Amniotic stem cell (primary cell): ENCODE results near the gene TMSB10.
"Not testable (repeated sequence)": the region's sequence is repeated elsewhere in the genome, so short reads cannot be mapped to it uniquely, and the experiment has no call there.

Experiments
- DNase-seq: peaks from one replicate; lab custom pipeline; 2025; lab: John Stamatoyannopoulos, UW

TMSB10 gene

DNA sequence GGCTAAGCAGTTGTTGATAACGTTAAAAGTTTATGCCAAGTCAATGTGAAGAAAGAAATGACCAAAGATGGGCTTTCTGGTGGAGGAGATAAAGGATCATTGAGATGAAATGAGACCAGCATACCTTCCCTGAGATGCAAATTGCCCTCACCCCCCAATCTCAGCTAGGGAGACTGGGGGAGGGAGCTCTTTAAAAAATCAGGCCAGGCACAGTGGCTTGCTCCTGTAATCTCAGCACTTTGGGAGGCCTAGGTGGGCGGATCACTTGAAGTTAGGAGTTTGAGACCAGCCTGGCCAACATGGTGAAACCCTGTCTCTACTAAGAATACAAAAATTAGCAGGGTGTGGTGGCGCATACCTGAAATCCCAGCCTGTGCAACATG, 34.6 kb downstream of the TMSB10 start:
- DNase-seq, result no peak

DNA sequence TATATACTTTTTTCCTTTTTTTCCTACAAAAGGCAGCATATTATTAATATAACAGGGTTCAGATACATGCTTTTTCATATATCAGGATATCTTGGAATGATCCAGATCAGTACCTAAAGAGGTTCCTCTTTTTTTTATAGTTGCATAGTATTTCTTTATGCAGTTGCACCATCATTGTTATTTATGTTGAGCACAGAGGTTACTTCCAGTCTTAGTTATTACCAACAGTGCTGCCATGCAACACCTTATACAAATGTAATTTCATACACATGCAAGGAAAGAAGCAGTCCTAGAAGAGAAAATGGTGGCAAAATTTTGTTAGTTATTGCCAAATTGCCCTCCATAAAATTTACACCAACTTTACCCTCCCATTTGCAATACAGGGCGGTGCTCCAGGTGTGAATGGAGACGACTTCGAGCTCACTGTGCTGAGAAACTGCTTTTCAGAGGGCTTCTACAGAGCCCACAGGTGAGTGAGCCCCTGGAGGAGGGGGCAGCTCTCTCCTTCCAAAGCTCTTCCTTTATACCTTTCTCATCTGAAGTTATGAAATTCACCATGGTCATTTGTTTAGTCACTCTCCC, 35.5 kb downstream of the TMSB10 start:
- DNase-seq, result no peak

DNA sequence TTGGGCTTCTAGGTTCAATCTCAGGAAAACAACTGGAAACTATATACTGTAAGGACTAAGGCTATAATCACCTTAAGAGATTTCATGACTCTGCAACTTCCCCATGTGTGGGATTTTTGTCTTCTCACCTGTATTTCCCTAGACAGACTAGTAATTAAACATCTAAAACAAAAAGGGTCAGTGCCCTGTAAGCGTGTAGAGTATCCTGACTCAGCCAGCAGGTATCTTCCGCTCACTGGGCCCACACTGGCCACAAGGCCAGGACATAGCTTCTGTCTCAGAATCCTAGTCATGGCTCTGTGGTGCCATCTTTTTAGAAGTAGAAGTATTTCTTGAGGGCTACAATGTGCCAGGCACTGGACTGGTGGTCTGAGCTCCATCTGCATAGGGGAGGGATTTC, 36.7 kb downstream of the TMSB10 start:
- no peak for DNase-seq

DNA sequence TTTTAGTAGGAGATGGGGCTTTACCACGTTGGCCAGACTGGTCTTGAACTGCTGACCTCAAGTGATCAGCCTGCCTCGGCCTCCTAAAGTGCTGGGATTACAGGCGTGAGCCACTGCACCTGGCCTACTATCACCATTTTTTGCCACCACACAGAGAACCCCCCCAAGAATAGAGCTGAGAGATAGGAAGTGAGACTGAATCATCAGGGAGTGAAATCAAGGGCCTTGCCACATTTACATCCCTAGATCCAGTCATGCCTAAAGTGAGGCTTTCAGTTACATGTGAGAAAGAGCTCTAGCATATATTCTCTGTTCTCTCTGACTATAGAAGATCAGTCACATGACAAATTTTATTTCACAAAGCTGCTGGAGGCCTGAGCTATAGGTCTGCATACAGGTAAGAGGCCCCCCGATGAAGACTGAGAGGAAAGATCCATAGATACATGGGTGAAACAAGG, 37.5 kb downstream of the TMSB10 start:
- DNase-seq, result no peak

DNA sequence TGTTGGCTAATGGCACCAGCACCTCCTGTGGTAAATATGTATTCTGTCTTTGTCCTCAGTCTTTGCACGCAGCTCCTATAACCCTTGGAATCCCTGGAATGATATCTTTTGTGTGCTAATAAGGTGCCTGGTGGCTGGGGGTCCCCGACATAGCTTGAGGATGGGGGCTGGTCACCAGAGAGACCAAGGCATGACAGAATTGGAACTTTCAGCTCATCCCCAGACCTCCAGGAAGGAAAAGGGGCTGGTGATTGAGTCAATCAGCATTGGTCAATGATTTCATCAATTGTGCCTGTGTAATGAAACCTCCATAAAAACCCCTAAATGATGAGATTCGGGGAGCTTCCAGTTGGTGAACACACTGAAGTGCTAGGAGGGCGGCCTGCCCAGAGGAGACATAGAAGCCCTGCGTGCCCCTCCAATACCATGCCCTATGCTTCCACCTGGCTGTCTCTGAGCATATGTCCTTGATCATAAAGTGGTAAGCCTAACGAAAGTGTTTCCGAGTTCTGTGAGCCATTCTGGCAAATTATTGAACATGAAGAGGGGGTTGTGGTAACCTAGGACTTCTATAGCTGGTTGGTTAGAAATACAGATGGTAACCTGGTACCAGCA, 38.9 kb downstream of the TMSB10 start:
- DNase-seq, result no peak

DNA sequence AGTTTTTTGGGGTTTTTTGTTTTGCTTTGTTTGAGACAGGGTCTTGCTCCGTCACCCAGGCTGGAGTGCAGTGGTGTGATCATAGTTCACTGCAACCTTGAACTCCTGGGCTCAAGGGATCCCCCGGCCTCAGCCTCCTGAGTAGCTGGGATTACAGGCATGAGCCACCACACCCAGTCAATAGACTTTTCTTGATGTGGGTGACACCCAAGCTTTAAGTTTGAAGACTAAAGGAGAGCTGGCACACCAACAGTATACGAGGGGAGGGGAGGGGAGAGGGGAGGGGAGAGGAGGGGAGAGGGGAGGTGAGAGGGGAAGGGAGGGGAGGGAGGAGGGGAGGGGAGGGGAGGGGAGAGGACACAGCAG, 40.4 kb downstream of the TMSB10 start:
- not testable (repeated sequence) for DNase-seq

DNA sequence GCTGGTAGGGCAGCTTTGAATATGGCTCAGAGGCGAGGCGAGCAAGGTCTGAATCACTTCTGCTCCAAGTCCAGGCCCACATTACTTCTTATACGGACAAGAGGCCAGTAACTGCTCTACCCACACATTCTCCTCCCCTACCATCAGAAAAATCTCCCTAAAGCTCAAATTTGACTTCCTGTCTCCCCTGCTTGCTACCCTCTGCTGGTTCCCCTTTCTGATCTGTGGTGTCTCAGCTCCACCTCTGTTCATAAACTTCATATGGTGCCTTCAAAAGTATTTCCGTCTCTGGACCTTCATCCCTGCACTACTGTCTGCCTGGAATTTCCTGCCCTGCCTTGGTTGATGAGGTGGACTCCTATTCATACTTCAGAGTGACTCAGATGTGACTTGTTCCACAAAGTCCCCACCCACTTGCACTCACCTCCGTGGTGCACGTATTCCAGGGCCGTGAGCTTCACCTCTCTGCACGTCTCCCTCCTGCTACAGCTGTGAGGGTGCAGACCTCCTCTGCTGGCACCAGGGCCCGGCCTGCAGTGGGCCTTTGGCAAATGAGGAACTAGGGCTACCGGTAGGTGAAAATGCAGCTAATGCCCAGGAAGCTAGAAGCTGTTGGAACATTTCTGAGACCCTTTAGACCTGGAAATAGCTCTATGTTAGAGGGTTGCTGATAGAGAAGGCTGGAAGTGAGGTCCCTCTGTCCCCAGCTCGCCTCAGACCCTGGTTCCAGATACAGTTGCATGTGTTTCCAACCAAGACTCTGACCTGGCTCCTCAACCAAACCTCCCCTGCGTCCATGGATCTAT, 41.0 kb downstream of the TMSB10 start:
- peak; percentile 67 for DNase-seq

DNA sequence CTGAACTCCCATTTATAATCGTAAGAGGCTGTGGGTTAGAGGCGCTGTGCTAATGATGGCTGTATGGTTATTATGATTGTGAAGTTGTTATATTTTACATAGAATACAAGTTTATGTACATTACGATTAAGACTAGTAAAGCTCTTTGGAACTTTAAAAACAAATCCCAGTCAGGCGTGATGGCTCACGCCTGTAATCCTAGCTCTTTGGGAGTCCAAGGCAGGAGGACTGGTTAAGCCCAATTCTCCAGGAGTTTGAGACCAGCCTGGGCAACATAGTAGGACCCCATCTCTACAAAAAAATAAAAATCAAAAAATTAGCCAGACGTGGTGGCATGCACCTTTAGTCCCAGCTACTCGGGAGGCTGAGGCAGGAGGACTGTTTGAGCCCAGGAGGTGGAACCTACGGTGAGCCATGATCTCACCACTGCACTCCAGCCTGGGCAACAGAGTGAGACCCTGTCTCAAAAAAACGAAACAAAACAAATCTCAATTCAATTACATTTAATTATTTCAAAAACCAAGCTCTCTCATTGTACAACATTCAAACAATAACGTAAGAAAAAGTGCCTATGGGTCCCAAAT, 41.6 kb downstream of the TMSB10 start:
- no peak for DNase-seq

DNA sequence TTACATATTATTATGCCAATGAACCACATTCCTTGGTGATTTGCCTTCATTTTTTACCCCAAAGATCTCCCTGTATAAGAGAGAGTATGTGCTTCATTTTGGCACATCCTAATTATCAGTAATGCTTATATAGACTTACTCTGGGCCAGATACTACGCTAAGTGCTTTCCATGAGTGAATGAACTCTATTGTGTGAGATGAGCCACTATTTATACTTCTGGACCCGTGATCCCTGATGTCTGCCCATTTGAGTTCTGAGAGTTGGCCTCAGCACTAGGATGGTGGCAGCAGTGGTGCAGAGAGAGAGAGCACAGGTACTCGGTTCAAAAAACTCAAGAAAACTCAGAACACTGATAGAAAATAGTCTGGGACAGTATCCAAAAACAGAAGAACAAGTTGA, 48.1 kb downstream of the TMSB10 start:
- DNase-seq, result no peak

DNA sequence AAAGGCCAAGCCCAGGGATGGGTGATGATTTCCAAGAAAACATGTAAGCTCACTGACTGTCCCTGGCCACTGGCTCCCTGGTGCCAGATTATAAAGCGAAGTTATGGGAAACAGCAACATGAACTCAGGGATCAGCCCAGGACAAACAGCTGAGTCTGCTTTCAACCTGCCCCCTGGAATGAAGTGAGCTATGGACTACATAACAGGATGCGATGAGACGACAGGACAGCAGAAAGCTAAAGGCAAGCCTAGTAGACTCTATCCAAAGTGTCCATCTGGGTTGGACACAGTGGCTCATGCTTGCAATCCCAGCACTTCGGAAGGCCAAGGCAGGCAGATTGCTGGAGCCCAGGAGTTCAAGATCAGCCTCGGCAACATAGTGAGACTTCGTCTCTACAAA, 48.9 kb downstream of the TMSB10 start:
- DNase-seq, result no peak
